GM20000 (cell line): ENCODE data around the gene PGAP3.
"Not testable (repeated sequence)": the region's sequence is repeated elsewhere in the genome, so short reads cannot be mapped to it uniquely, and the experiment has no call there.

Experiments
- DNase-seq: peaks from one replicate; pipeline ENCODE4 v3.0.0; 2012; ENCODE audit warnings: low spot score
- CTCF ChIP-seq: IDR thresholded peaks from 2 replicates; pipeline ENCODE4 v1.5.1; 2012; ENCODE audit warnings: mild to moderate bottlenecking, control low read depth; ENCODE audit errors: extremely low read depth, missing control alignments

The PGAP3 gene

GRCh38 chr17:39699818-39700147 lies 11.9 kb upstream of the PGAP3 start, which contains the start of gene ERBB2:
TSS of gene ERBB2 (plus strand) at chr17:39700064. CDS start at chr17:39700239, 175 bp downstream.
- no peak for DNase-seq
- no peak for TF ChIP-seq CTCF

GRCh38 chr17:39699157-39699817 lies 11.4 kb upstream of the PGAP3 start:
- DNase-seq = not testable (repeated sequence)

GRCh38 chr17:39697961-39698360 lies 10.1 kb upstream of the PGAP3 start:
- no peak for DNase-seq
- TF ChIP-seq CTCF = no peak

- no peak for TF ChIP-seq CTCF
- DNase-seq = no peak
Observed at GRCh38 chr17:39696731-39697130, 8.9 kb upstream of the PGAP3 start.

- no peak for TF ChIP-seq CTCF
- DNase-seq = no peak
Observed at GRCh38 chr17:39695089-39695474, 7.2 kb upstream of the PGAP3 start.

- no peak for DNase-seq
- no peak for TF ChIP-seq CTCF
Observed at GRCh38 chr17:39694593-39694992, 6.7 kb upstream of the PGAP3 start.

- no peak for TF ChIP-seq CTCF
- no peak for DNase-seq
Observed at GRCh38 chr17:39688945-39689344, 1.1 kb upstream of the PGAP3 start.

GRCh38 chr17:39688475-39688835 lies 598 bp upstream of the PGAP3 start:
- no peak for DNase-seq
- no peak for TF ChIP-seq CTCF
